NCI-H187 (cell line): ENCODE measurements around the gene PHTF2.

Experiments
- DNase-seq, 2 experiments: peaks; one replicate each; lab custom pipeline; 2025; lab: John Stamatoyannopoulos, UW

The PHTF2 gene

GRCh38 chr7:77877791-77878190 lies 79.2 kb downstream of the PHTF2 start:
- no peak for DNase-seq

GRCh38 chr7:77878500-77878899 lies 79.9 kb downstream of the PHTF2 start:
- DNase-seq: no peak

- DNase-seq: no peak
Observed at GRCh38 chr7:77879272-77879671, 80.7 kb downstream of the PHTF2 start.

- DNase-seq: no peak
Observed at GRCh38 chr7:77881871-77882270, 83.3 kb downstream of the PHTF2 start.

- no peak for DNase-seq
Observed at GRCh38 chr7:77885155-77885554, 86.6 kb downstream of the PHTF2 start.

GRCh38 chr7:77887567-77887966 lies 89.0 kb downstream of the PHTF2 start:
- no peak for DNase-seq

- DNase-seq: no peak
Observed at GRCh38 chr7:77888998-77889397, 90.4 kb downstream of the PHTF2 start.

- DNase-seq: no peak
Observed at GRCh38 chr7:77893813-77894212, 95.2 kb downstream of the PHTF2 start.

GRCh38 chr7:77894574-77895091 lies 96.1 kb downstream of the PHTF2 start:
- DNase-seq: no peak

- DNase-seq: no peak
Observed at GRCh38 chr7:77895905-77896304, 97.3 kb downstream of the PHTF2 start.

GRCh38 chr7:77897004-77897547 lies 98.5 kb downstream of the PHTF2 start:
- DNase-seq: no peak

- no peak for DNase-seq
Observed at GRCh38 chr7:77899516-77899915, 100.9 kb downstream of the PHTF2 start.

- DNase-seq: no peak
Observed at GRCh38 chr7:77903597-77903996, 105.0 kb downstream of the PHTF2 start.

- DNase-seq: no peak
Observed at GRCh38 chr7:77904252-77904651, 105.7 kb downstream of the PHTF2 start.

- no peak for DNase-seq
Observed at GRCh38 chr7:77907281-77907680, 108.7 kb downstream of the PHTF2 start.

- no peak for DNase-seq
Observed at GRCh38 chr7:77908664-77909063, 110.1 kb downstream of the PHTF2 start.

- no peak for DNase-seq
Observed at GRCh38 chr7:77910124-77910523, 111.6 kb downstream of the PHTF2 start.

GRCh38 chr7:77912293-77912692 lies 113.7 kb downstream of the PHTF2 start:
- DNase-seq: no peak

- no peak for DNase-seq
Observed at GRCh38 chr7:77913977-77914607, 115.5 kb downstream of the PHTF2 start.

GRCh38 chr7:77917500-77918262 lies 119.1 kb downstream of the PHTF2 start:
- no peak for DNase-seq

GRCh38 chr7:77918676-77919075 lies 120.1 kb downstream of the PHTF2 start:
- DNase-seq: no peak

GRCh38 chr7:77923419-77923818 lies 124.8 kb downstream of the PHTF2 start:
- DNase-seq: no peak

GRCh38 chr7:77930496-77930895 lies 131.9 kb downstream of the PHTF2 start:
- no peak for DNase-seq
